ENCODE results near the gene PLCXD1. TPM values are rescaled to one million over a fixed set of nuclear protein-coding genes. Genes with fewer than 3 reads are reported as not detected.
"Not testable (repeated sequence)": the region's sequence is repeated elsewhere in the genome, so short reads cannot be mapped to it uniquely, and the experiment has no call there.

Gene PLCXD1
- total RNA-seq, 1 donor from 2014 or later, result 52.4 TPM

DNA sequence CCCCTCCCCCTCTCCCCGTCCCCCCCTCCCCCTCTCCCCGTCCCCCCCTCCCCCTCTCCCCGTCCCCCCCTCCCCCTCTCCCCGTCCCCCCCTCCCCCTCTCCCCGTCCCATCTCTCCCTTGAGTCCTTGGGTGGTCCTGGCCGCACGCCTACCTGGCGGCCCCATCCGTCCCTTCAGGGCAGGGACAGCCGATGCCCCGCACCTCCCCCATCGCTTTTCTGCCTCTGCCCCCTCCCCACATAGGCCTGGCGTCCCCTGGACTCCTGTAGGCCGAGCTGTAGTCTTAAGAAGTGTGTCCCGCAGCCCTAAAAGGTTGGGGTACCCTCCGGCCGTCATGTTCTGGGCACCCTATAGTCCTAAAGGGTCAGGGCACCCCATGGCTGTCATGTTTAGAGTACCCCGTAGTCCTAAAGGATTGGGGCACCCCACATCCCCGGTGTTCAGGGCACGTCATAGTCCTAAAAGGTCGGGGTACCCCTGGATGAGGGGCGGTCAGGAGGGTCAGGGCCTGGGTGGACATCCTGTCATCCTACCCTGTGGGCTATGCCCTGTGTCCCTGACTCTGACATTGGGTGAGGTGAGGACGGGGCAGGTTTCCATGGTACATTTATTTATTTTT lies 48.2 kb downstream of the PLCXD1 start:
- peak overlapping the region; percentile 31 for H3K4me3 Mint-ChIP-seq
- no peaks in the 10 kb centered on the region for H3K9me3 Mint-ChIP-seq
- TF ChIP-seq, protein P1, sequence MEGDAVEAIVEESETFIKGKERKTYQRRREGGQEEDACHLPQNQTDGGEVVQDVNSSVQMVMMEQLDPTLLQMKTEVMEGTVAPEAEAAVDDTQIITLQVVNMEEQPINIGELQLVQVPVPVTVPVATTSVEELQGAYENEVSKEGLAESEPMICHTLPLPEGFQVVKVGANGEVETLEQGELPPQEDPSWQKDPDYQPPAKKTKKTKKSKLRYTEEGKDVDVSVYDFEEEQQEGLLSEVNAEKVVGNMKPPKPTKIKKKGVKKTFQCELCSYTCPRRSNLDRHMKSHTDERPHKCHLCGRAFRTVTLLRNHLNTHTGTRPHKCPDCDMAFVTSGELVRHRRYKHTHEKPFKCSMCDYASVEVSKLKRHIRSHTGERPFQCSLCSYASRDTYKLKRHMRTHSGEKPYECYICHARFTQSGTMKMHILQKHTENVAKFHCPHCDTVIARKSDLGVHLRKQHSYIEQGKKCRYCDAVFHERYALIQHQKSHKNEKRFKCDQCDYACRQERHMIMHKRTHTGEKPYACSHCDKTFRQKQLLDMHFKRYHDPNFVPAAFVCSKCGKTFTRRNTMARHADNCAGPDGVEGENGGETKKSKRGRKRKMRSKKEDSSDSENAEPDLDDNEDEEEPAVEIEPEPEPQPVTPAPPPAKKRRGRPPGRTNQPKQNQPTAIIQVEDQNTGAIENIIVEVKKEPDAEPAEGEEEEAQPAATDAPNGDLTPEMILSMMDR (conservative IDR thresholded peaks at IDR 0.05), result no peak
- H3K27ac Mint-ChIP-seq (ENCODE audit: unreplicated experiment), result no peak overlapping the region
- DNase-seq (ENCODE audit: low read depth, low spot score), result no peak
- no peaks in the 10 kb centered on the region for H3K36me3 Mint-ChIP-seq (ENCODE audit: low read depth)
- peaks cover 4% of the 10 kb centered on the region for H3K4me1 Mint-ChIP-seq
- peaks cover 11% of the 10 kb centered on the region for H3K27me3 Mint-ChIP-seq (ENCODE audit: low read depth)

DNA sequence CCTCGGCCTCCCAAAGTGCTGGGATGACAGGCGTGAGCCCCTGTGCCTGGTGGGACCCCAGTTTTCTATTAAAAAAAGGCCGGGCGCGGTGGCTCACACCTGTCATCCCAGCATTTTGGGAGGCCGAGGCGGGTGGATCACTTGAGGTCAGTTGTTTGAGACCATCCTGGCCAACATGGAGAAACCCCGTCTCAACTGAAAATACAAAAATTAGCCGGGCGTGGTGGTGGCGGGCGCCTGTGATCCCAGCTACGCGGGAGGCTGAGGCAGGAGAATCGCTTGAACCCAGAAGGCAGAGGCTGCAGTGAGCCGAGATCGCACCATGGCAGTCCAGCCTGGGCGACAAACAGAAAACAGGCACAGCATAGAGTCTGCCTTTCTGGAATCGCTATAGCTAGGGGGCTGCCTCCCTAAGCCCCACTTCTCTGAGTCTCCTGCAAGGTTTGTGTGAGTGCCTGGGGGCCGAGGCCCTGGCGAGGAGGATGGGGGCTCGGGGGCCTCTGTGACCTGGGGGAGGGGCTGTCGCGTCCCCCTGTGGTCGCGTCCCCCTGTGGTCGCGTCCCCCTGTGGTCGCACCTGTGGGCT lies 49.1 kb downstream of the PLCXD1 start:
- DNase-seq (ENCODE audit: low read depth, low spot score); H3K9me3 Mint-ChIP-seq; H3K4me1 Mint-ChIP-seq; H3K4me3 Mint-ChIP-seq; H3K27ac Mint-ChIP-seq (ENCODE audit: unreplicated experiment); H3K36me3 Mint-ChIP-seq (ENCODE audit: low read depth); H3K27me3 Mint-ChIP-seq (ENCODE audit: low read depth): not testable (repeated sequence)

DNA sequence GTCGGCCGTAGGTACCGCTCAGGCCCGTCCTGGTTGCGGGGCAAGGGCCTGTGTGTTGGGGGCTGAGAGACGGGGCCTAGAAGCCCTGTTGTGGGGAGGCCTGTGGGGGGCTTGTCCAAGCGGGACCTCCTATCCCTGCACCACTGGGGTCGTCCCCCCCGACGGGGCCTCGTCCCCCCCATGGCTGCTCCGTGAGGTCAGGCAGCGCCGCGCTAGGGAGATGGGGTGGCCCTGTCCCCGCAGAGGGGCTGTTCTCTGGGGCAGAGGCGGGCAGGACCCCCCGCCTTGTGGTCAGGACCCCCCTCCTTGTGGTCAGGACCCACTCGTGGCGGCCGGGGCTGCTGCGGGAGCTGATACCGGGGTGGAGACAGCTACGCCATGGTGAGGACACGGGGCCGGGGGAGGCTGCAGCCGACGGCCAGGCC lies 49.6 kb downstream of the PLCXD1 start:
- no peak for DNase-seq (ENCODE audit: low read depth, low spot score)
- peaks cover 2% of the 10 kb centered on the region for H3K36me3 Mint-ChIP-seq (ENCODE audit: low read depth)
- H3K27ac Mint-ChIP-seq (ENCODE audit: unreplicated experiment), result no peak overlapping the region
- no peak overlapping the region for H3K4me3 Mint-ChIP-seq
- TF ChIP-seq, protein P1 (conservative IDR thresholded peaks at IDR 0.05), result no peak
- H3K27me3 Mint-ChIP-seq (ENCODE audit: low read depth), result peaks cover 7% of the 10 kb centered on the region
- H3K4me1 Mint-ChIP-seq, result no peaks in the 10 kb centered on the region
- no peaks in the 10 kb centered on the region for H3K9me3 Mint-ChIP-seq

DNA sequence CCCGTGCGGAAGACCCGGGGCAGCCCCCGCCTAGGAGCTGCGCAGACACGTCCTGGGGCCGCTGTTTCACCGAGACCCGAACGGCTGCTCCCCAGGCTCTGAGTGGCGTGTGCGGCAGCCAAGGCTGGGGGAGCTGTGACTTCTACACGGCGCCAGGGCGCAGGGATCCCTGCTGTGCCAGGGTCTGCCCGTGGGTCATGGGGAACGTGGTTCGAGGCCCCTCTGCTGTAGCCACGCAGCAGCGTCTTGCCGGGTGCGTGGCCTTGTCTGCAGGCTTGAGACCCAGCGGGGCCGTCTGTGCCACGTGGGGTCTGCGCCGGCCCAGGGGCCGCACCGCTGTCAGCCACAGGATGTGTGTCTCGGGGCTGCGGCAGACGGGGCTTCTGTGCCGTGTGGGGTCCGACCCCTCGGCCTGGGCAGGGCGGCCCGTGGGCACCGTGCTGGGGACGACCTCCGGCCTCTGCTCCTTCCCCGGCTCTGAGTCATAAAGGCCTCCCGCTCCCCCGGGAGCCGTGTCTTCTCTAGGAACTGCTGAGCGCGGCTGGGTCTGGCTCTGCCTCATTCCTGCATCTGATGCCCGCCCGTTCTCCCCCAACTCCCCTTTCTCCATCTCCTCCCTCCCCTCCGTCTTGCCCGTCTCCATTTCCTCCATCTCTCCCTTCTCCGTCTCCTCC lies 50.1 kb downstream of the PLCXD1 start:
- Mint-ChIP-seq H3K4me3 (peak overlapping the region; percentile 56), H3K36me3 (ENCODE audit: low read depth) (peaks cover 5% of the 10 kb centered on the region), H3K4me1 (no peaks in the 10 kb centered on the region), H3K27ac (ENCODE audit: unreplicated experiment) (peak overlapping the region; percentile 43), H3K9me3 (no peaks in the 10 kb centered on the region), H3K27me3 (ENCODE audit: low read depth) (peaks cover 7% of the 10 kb centered on the region)
- no peak for DNase-seq (ENCODE audit: low read depth, low spot score)
- TF ChIP-seq, protein P1 (conservative IDR thresholded peaks at IDR 0.05), result no peak

DNA sequence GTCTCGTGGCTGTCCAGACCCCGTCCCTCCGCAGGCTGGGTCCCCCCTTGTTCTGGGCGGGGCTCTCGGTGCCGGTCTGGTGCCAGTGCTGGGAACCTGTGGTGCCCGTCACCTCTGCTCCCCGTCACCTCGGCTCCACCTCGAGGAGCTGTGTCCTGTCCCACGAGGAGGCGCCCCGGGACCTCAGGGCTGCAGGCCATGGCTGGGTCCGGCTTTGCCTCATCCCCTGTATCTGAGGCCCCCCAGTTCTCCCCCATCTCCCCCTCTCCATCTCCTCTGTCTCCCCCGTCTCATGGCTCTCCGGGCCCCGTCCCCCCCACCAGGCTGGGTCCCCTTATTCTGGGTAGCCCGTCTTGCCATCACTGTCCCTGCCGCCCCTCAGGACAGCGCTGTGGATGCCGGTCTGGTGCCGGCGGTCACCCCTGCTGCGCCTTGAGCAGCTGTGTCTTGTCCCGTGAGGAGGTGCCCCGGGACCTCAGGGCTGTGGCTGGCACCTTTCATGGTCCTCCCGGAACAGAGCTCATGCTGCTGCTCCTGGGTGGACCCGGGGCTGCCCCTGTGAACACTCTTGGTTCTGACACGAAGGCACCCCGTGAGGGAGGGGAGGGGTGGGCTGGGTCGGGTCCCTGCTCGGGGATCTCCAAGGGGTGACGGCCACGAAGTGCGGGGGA lies 50.8 kb downstream of the PLCXD1 start:
- Mint-ChIP-seq H3K36me3 (ENCODE audit: low read depth) (peaks cover 10% of the 10 kb centered on the region), H3K27ac (ENCODE audit: unreplicated experiment) (no peak overlapping the region), H3K9me3 (no peaks in the 10 kb centered on the region), H3K4me1 (no peaks in the 10 kb centered on the region), H3K4me3 (peak overlapping the region; percentile 56), H3K27me3 (ENCODE audit: low read depth) (peaks cover 4% of the 10 kb centered on the region)
- no peak for DNase-seq (ENCODE audit: low read depth, low spot score)
- TF ChIP-seq, protein P1 (conservative IDR thresholded peaks at IDR 0.05), result no peak

Measured in neural crest cell (in vitro differentiated cells).